Measurements from ENCODE around the gene PLPPR1. TPM values are rescaled to one million over a fixed set of nuclear protein-coding genes. Genes with fewer than 3 reads are reported as not detected.

The PLPPR1 gene
- polyA plus RNA-seq, 1 donor: 0.87 TPM

GRCh38 chr9:101354765-101355708 is 326.5 kb downstream of the PLPPR1 start:
- WGBS (ENCODE audit: insufficient coverage, low lambda C conversion rate): 30% methylated on average over 3 of the region's 7 CpGs
- H3K4me1 ChIP-seq (ENCODE audit: control insufficient read depth, insufficient read depth, low read length): peaks cover 29% of the 10 kb centered on the region
- no peaks in the 10 kb centered on the region for H3K9me3 ChIP-seq (ENCODE audit: control insufficient read depth, low read depth, low read length)
- H3K27me3 ChIP-seq (ENCODE audit: control insufficient read depth, insufficient read depth, low read length): no peaks in the 10 kb centered on the region
- H3K4me3 ChIP-seq (ENCODE audit: low read length): no peak overlapping the region
- peak overlapping the region; percentile 89 for H3K27ac ChIP-seq (ENCODE audit: low read length)
- DNase-seq: peak; percentile 31 to 67
- no peaks in the 10 kb centered on the region for H3K36me3 ChIP-seq (ENCODE audit: control insufficient read depth, insufficient read depth, low read length)

GRCh38 chr9:101356619-101357018 is 328.1 kb downstream of the PLPPR1 start:
- Histone ChIP-seq H3K27ac (ENCODE audit: low read length) (no peak overlapping the region), H3K27me3 (ENCODE audit: control insufficient read depth, insufficient read depth, low read length) (no peaks in the 10 kb centered on the region), H3K36me3 (ENCODE audit: control insufficient read depth, insufficient read depth, low read length) (no peaks in the 10 kb centered on the region), H3K9me3 (ENCODE audit: control insufficient read depth, low read depth, low read length) (no peaks in the 10 kb centered on the region), H3K4me3 (ENCODE audit: low read length) (no peak overlapping the region), H3K4me1 (ENCODE audit: control insufficient read depth, insufficient read depth, low read length) (peaks cover 29% of the 10 kb centered on the region)
- no CpG with 5 or more reads among the region's 1 CpG for WGBS (ENCODE audit: insufficient coverage, low lambda C conversion rate)
- no peak for DNase-seq

- no CpG with 5 or more reads among the region's 1 CpG for WGBS (ENCODE audit: insufficient coverage, low lambda C conversion rate)
- Histone ChIP-seq H3K27ac (ENCODE audit: low read length) (no peak overlapping the region), H3K36me3 (ENCODE audit: control insufficient read depth, insufficient read depth, low read length) (no peaks in the 10 kb centered on the region), H3K9me3 (ENCODE audit: control insufficient read depth, low read depth, low read length) (no peaks in the 10 kb centered on the region), H3K4me1 (ENCODE audit: control insufficient read depth, insufficient read depth, low read length) (peaks cover 14% of the 10 kb centered on the region), H3K4me3 (ENCODE audit: low read length) (no peak overlapping the region), H3K27me3 (ENCODE audit: control insufficient read depth, insufficient read depth, low read length) (no peaks in the 10 kb centered on the region)
- DNase-seq: no peak
Measured at GRCh38 chr9:101359679-101360078, 331.2 kb downstream of the PLPPR1 start.

GRCh38 chr9:101360647-101361046 is 332.1 kb downstream of the PLPPR1 start:
- Histone ChIP-seq H3K9me3 (ENCODE audit: control insufficient read depth, low read depth, low read length) (no peaks in the 10 kb centered on the region), H3K27ac (ENCODE audit: low read length) (no peak overlapping the region), H3K4me1 (ENCODE audit: control insufficient read depth, insufficient read depth, low read length) (peaks cover 7% of the 10 kb centered on the region), H3K4me3 (ENCODE audit: low read length) (no peak overlapping the region), H3K36me3 (ENCODE audit: control insufficient read depth, insufficient read depth, low read length) (no peaks in the 10 kb centered on the region), H3K27me3 (ENCODE audit: control insufficient read depth, insufficient read depth, low read length) (no peaks in the 10 kb centered on the region)
- DNase-seq: no peak

- Histone ChIP-seq H3K4me3 (ENCODE audit: low read length) (no peak overlapping the region), H3K27me3 (ENCODE audit: control insufficient read depth, insufficient read depth, low read length) (no peaks in the 10 kb centered on the region), H3K4me1 (ENCODE audit: control insufficient read depth, insufficient read depth, low read length) (peaks cover 15% of the 10 kb centered on the region), H3K27ac (ENCODE audit: low read length) (no peak overlapping the region), H3K36me3 (ENCODE audit: control insufficient read depth, insufficient read depth, low read length) (no peaks in the 10 kb centered on the region), H3K9me3 (ENCODE audit: control insufficient read depth, low read depth, low read length) (no peaks in the 10 kb centered on the region)
- WGBS (ENCODE audit: insufficient coverage, low lambda C conversion rate): no CpG with 5 or more reads among the region's 5 CpGs
- DNase-seq: no peak
Measured at GRCh38 chr9:101362450-101362849, 333.9 kb downstream of the PLPPR1 start.

- no peaks in the 10 kb centered on the region for H3K9me3 ChIP-seq (ENCODE audit: control insufficient read depth, low read depth, low read length)
- H3K4me1 ChIP-seq (ENCODE audit: control insufficient read depth, insufficient read depth, low read length): peaks cover 18% of the 10 kb centered on the region
- no peak for DNase-seq
- H3K27me3 ChIP-seq (ENCODE audit: control insufficient read depth, insufficient read depth, low read length): no peaks in the 10 kb centered on the region
- H3K36me3 ChIP-seq (ENCODE audit: control insufficient read depth, insufficient read depth, low read length): no peaks in the 10 kb centered on the region
- H3K27ac ChIP-seq (ENCODE audit: low read length): peak overlapping the region; percentile 64
- no peak overlapping the region for H3K4me3 ChIP-seq (ENCODE audit: low read length)
Measured at GRCh38 chr9:101365181-101365580, 336.7 kb downstream of the PLPPR1 start.

GRCh38 chr9:101366038-101366756 is 337.7 kb downstream of the PLPPR1 start:
- no peaks in the 10 kb centered on the region for H3K9me3 ChIP-seq (ENCODE audit: control insufficient read depth, low read depth, low read length)
- no peaks in the 10 kb centered on the region for H3K36me3 ChIP-seq (ENCODE audit: control insufficient read depth, insufficient read depth, low read length)
- H3K4me1 ChIP-seq (ENCODE audit: control insufficient read depth, insufficient read depth, low read length): peaks cover 23% of the 10 kb centered on the region
- WGBS (ENCODE audit: insufficient coverage, low lambda C conversion rate): 0% methylated on average over 2 of the region's 5 CpGs
- H3K4me3 ChIP-seq (ENCODE audit: low read length): no peak overlapping the region
- DNase-seq: peak; percentile 18 to 71
- peak overlapping the region; percentile 64 for H3K27ac ChIP-seq (ENCODE audit: low read length)
- no peaks in the 10 kb centered on the region for H3K27me3 ChIP-seq (ENCODE audit: control insufficient read depth, insufficient read depth, low read length)

- H3K4me1 ChIP-seq (ENCODE audit: control insufficient read depth, insufficient read depth, low read length): peaks cover 24% of the 10 kb centered on the region
- H3K36me3 ChIP-seq (ENCODE audit: control insufficient read depth, insufficient read depth, low read length): no peaks in the 10 kb centered on the region
- peak overlapping the region; percentile 64 for H3K27ac ChIP-seq (ENCODE audit: low read length)
- no peaks in the 10 kb centered on the region for H3K9me3 ChIP-seq (ENCODE audit: control insufficient read depth, low read depth, low read length)
- H3K4me3 ChIP-seq (ENCODE audit: low read length): no peak overlapping the region
- no CpG with 5 or more reads among the region's 3 CpGs for WGBS (ENCODE audit: insufficient coverage, low lambda C conversion rate)
- H3K27me3 ChIP-seq (ENCODE audit: control insufficient read depth, insufficient read depth, low read length): no peaks in the 10 kb centered on the region
- DNase-seq: no peak
Measured at GRCh38 chr9:101367323-101367722, 338.8 kb downstream of the PLPPR1 start.

GRCh38 chr9:101369286-101369685 is 340.8 kb downstream of the PLPPR1 start:
- no peaks in the 10 kb centered on the region for H3K9me3 ChIP-seq (ENCODE audit: control insufficient read depth, low read depth, low read length)
- H3K36me3 ChIP-seq (ENCODE audit: control insufficient read depth, insufficient read depth, low read length): no peaks in the 10 kb centered on the region
- H3K27me3 ChIP-seq (ENCODE audit: control insufficient read depth, insufficient read depth, low read length): no peaks in the 10 kb centered on the region
- no peak for DNase-seq
- no peak overlapping the region for H3K27ac ChIP-seq (ENCODE audit: low read length)
- no peak overlapping the region for H3K4me3 ChIP-seq (ENCODE audit: low read length)
- WGBS (ENCODE audit: insufficient coverage, low lambda C conversion rate): no CpG with 5 or more reads among the region's 2 CpGs
- peaks cover 24% of the 10 kb centered on the region for H3K4me1 ChIP-seq (ENCODE audit: control insufficient read depth, insufficient read depth, low read length)

- DNase-seq: no peak
- WGBS (ENCODE audit: insufficient coverage, low lambda C conversion rate): no CpG with 5 or more reads among the region's 2 CpGs
- no peaks in the 10 kb centered on the region for H3K9me3 ChIP-seq (ENCODE audit: control insufficient read depth, low read depth, low read length)
- H3K27me3 ChIP-seq (ENCODE audit: control insufficient read depth, insufficient read depth, low read length): no peaks in the 10 kb centered on the region
- H3K27ac ChIP-seq (ENCODE audit: low read length): peak overlapping the region; percentile 35
- H3K4me3 ChIP-seq (ENCODE audit: low read length): no peak overlapping the region
- H3K4me1 ChIP-seq (ENCODE audit: control insufficient read depth, insufficient read depth, low read length): peaks cover 24% of the 10 kb centered on the region
- H3K36me3 ChIP-seq (ENCODE audit: control insufficient read depth, insufficient read depth, low read length): no peaks in the 10 kb centered on the region
Measured at GRCh38 chr9:101369884-101370531, 341.5 kb downstream of the PLPPR1 start.
